GM19452 (cell line): ENCODE results near the gene RPS19.

ENCODE experiments used
- ATAC-seq: cut with Tn5 transposase; IDR thresholded peaks from one replicate; pipeline ENCODE4 v1.9.1; 2021; ENCODE audit not compliant: unreplicated experiment

Gene RPS19

DNA sequence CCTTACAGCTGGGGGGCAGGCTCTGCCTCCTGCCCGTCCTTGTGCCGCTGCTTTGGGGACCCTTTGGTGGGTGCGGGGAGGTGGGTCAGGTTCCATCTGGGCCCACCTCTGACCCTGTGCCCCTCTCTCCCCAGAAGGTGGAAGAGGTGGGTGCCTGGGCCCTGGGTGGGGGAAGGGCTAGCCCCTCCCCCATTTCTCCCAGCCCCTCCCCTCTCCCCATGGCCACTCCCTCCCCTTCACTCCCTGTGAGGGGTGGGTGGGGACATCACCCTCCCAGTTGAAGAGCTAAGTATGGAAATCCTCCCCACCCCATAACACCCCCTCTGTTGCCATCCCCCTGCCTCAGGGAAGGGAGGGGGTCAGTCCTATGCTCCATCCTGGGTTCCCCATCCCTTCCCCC is 37.1 kb downstream of the RPS19 start:
- ATAC-seq = no peak

DNA sequence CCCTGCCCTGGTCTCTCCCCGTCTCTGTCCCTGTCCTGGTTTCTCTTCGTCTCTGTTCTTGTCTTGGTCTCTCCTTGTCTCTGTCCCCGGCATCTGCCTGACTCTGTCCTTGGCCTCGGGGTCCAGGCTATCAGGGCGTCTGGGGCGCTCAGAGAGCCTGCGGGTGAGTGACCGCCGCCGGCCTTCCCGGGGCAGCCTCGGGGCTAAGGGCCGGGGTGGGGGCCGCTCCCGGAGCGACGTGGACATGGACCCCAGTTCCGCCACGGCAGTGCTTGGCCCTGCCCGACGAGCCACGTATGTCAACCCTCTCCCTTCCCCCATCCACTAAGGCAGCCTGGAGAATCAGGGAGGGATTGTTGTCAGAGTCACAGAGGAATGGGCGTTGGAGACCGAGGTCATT is 37.8 kb downstream of the RPS19 start:
- ATAC-seq = no peak

DNA sequence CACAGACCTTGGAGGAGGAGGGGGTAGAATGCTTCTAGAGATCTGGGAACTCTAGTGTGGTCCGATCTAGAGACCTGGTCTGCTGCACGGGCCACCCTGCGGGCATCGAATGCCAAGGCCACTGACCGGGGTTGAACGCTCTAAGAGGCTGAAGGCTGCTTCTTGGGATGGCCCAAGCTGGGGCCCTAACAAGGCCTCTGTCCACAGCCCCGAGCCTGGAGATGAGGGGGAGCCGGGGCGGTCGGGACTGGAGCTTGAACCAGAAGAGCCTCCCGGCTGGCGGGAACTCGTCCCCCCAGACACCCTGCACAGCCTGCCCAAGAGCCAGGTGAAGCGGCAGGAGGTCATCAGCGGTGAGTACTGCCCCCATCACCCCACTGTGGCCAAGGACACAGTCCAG is 38.2 kb downstream of the RPS19 start:
- no peak for ATAC-seq

GRCh38 chr19:41901707-41902360 is 41.8 kb downstream of the RPS19 start:
- no peak for ATAC-seq

- no peak for ATAC-seq
Measured at GRCh38 chr19:41902594-41902993, 42.5 kb downstream of the RPS19 start.

GRCh38 chr19:41903193-41903953 is 43.3 kb downstream of the RPS19 start:
- ATAC-seq = no peak

- no peak for ATAC-seq
Measured at GRCh38 chr19:41904118-41904870, 44.2 kb downstream of the RPS19 start.

DNA sequence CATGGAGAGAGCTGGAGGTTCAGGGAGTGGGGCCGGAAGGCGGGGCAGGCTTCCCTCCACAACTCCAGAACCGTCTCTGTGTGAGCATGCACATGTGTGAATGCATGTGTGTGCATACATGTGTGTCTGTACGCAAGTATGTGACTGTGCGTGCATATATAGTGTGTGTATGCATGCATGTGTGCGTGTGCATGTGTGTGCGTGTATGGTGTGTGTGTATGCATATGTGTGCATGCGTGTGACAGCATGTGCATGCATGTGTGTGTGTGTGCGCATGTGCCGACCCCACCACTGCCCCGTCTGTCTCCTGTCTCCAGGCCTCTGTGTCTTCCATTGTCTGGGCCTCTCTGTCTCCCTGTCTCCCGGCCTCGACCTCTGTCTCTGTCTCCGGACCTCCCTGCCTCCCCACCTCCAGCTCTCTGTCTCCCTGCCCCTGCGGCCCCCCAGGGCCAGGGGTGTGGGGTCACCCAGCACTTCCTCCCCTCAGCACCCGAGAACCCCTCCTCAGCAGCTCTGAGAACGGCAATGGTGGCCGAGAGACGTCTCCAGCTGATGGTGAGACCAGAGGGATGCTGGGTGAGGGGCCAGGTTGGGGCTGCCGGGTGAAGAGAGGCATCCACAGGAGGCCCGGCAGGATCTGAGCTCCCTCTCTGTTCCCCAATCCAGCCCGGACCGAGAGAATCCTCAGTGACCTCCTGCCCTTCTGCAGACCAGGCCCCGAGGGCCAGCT is 45.4 kb downstream of the RPS19 start:
- no peak for ATAC-seq

DNA sequence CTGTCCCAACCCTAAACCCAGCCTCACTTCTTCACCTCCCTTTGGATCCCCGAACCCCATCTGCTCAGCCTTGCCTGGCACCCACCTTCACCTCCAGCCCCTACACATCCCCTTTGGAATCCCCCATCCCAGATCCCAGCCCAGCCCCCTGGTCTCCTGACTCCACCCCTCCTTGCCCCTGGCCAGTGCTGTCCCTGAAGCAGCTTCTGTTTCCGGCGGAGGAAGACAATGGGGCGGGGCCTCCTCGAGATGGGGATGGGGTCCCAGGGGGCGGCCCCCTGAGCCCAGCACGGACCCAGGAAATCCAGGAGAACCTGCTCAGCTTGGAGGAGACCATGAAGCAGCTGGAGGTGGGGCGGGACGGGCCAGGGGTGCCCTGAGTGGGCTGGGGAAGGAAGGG is 46.2 kb downstream of the RPS19 start:
- no peak for ATAC-seq

DNA sequence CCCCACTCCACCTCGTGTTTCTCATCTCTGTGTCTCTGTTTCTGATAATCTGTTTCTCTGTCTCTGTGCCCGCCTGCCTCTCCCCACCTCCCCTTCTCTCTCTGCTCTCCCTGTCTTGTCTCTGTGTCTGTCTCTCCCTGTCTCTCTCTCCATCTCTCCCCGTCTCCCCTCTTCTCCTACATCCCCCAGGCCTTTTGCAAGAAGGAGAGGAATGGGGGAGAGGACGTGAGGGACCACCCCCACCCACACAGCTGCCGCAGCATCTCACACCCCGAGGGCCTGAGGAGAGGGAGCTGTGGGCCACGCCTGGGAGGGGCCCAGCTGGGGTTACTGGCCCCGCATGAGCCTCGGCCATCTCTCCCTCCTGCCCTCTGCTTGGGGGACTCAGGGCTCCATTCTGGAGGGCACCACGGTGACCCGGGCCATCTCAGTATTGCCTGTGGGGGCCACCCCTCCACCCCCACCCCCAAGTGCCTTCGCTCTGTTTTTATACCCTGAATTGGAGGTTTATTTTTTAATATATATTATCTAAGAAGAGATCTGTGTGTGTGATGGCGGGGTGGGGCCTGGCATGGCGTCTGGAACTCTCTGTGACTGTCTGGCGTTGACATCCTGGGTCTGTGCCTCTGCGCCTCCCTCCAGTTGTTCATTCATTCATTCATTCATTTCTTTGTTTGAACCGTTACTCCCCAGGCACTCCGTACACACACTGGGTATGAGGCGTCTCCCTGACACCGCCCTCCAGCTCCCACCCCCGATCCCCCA is 47.0 kb downstream of the RPS19 start:
- no peak for ATAC-seq

GRCh38 chr19:41907994-41908615 is 48.0 kb downstream of the RPS19 start:
- no peak for ATAC-seq

DNA sequence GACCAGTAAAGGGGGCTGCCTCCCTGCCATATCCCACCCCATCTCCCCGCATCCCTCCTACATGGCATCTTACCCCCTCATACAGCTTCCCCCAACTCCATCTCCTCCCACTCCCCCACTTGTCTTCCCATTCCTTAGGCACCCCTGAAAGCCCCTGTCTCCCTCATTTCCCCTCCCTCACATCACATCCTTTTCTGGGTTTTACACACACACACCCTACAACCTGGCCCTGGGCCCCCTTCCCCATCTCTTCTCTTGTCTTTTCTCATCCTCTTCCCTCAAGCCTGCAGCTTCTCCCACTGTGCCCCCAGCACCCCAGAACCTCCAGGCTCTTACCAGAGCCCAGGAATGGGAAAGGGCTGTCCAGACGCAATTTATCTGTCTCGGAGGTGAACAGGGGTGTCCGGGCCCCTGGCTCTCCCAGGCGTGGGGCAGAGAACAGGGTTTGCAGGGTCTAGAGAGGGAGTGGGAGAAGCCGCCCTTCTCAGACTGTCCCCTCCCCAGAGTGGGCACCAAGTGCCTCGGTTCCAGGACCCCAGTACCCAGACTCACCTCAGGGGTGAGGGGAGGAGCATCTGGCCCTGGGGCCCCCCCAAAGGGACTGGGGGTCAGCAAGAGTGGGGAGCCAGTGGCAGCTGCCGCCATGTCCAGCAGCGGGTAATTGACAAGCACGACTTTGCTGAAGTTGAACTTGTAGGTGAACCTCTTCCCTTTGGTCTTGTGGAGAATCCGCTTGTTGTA is 48.8 kb downstream of the RPS19 start:
- ATAC-seq = no peak

GRCh38 chr19:41909706-41910105 is 49.7 kb downstream of the RPS19 start:
- no peak for ATAC-seq

DNA sequence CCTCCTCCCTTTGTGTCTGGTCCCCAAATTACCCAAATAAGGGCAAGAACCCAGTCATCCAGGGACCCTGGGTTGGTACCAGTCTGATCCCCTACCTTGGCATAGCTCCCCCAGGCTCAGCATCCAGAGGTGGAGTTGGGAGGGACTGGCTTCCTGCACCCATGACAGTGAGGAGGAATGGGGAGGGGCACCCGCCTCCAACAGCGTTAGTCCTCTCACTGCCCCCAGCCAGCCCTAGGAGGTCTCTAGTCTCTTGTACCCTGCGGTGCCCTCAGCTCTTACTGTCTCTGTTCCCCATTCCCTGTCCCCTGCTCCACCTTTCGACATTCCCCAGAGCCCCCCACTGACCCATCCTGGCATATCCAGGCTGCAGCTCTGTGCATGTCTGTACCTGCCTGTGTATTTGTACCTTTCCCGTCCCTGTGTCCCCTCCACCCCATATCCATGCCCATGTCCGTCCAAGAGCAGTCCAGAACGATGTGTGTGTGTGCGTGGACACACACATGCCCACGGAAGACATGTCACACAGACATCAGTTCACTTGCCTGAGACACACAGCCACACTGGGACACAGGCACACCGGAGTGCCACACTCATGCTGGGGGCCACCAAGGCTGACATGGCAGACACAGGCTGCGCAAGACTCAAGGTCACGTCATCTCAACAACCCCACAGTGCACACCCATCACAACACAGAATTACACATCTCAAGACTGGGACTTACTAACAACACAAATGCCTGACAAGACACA is 50.4 kb downstream of the RPS19 start:
- ATAC-seq = no peak

GRCh38 chr19:41910992-41911888 is 51.2 kb downstream of the RPS19 start:
- no peak for ATAC-seq

DNA sequence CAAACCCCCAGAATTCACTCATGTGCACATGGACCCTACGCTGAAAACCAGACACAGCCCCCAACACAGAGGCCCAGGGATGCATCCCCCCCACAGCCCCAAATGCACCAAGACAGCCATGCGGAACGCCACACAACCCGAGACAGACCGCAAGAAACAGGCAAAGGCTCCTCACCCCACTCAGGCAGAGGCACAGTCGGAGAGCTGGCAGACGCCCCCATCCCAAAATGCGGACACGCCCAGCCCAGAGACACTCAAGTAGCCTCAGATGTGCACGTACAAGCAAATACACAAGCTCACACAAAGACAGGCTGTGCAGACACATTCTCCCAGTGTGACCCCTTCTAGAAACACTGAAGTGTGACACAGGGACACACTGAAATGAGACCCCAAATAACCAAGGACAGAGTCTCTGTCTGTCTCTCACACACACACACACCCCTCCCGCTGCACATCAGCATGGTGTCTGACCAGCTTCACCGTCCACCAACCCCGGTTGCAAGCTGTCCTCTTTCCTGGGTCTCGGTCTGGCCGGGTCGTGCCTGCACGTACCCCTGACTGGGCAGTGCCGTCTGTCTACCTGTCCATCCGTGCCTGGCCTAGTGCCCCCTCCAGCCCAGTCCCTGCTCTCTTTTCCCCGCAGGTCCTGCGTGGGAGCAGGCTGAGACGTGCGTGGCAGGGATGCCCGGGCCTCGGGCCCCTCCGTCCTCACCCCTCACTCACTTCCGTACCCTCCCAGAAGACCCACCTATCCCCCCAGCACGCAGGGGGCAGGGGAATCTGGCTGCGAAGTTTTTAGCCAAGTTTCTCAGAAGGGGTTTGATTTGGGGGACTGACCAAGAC is 52.1 kb downstream of the RPS19 start:
- ATAC-seq = no peak
